SU-DHL-6 (cell line): ENCODE measurements around the gene FXYD1.

ENCODE experiments used
- EZH2phosphoT487 ChIP-seq: fragments of 200-600 bp; sonication (generic), shearing (Covaris generic); conservative IDR thresholded peaks from 2 replicates; pipeline ENCODE4 v1.6.1; 2018; ENCODE audit warnings: mild to moderate bottlenecking, antibody characterized with exemption, low read length, moderate library complexity, mixed read lengths
- TF ChIP-seq, protein P1 (sequence below): fragments of 200-600 bp; sonication (generic); IDR thresholded peaks from one replicate; pipeline ENCODE4 v1.5.1; 2017; ENCODE audit warnings: antibody characterized with exemption, mild to moderate bottlenecking, low read length, moderate library complexity; ENCODE audit not compliant: insufficient read depth, poor library complexity, severe bottlenecking

DNA sequence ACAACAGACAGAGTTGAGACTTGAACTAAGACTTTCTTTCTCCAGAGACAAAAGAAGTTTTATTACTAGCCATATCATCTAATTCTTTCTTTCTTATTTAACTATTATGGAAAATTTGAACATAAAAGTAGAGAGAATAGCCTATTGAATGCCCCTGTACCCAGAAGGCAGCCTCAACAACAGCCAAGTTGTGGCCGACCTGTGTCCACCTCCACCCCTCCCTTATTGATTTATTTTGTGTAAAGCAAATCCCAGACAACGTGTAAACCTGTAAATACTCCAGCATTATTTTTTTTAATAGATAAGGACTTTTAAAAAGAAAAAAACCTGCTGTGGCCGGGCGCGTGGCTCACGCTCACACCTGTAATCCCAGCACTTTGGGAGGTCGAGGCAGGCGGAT, 49.1 kb upstream of the FXYD1 start:
- TF ChIP-seq, protein P1, sequence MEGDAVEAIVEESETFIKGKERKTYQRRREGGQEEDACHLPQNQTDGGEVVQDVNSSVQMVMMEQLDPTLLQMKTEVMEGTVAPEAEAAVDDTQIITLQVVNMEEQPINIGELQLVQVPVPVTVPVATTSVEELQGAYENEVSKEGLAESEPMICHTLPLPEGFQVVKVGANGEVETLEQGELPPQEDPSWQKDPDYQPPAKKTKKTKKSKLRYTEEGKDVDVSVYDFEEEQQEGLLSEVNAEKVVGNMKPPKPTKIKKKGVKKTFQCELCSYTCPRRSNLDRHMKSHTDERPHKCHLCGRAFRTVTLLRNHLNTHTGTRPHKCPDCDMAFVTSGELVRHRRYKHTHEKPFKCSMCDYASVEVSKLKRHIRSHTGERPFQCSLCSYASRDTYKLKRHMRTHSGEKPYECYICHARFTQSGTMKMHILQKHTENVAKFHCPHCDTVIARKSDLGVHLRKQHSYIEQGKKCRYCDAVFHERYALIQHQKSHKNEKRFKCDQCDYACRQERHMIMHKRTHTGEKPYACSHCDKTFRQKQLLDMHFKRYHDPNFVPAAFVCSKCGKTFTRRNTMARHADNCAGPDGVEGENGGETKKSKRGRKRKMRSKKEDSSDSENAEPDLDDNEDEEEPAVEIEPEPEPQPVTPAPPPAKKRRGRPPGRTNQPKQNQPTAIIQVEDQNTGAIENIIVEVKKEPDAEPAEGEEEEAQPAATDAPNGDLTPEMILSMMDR, result no peak
- no peak for TF ChIP-seq EZH2phosphoT487
